GM12874 (cell line): Measurements from ENCODE around the gene HS3ST3B1.

Source experiments
- TF ChIP-seq, protein P1 (sequence below): IDR thresholded peaks from 2 replicates; pipeline ENCODE4 v1.5.1; 2011; ENCODE audit warnings: low read depth, mild to moderate bottlenecking, control low read depth, low read length, moderate library complexity; ENCODE audit not compliant: insufficient read depth

Gene HS3ST3B1

GRCh38 chr17:14325618-14326167, 24.8 kb downstream of the HS3ST3B1 start:
- TF ChIP-seq, protein P1, sequence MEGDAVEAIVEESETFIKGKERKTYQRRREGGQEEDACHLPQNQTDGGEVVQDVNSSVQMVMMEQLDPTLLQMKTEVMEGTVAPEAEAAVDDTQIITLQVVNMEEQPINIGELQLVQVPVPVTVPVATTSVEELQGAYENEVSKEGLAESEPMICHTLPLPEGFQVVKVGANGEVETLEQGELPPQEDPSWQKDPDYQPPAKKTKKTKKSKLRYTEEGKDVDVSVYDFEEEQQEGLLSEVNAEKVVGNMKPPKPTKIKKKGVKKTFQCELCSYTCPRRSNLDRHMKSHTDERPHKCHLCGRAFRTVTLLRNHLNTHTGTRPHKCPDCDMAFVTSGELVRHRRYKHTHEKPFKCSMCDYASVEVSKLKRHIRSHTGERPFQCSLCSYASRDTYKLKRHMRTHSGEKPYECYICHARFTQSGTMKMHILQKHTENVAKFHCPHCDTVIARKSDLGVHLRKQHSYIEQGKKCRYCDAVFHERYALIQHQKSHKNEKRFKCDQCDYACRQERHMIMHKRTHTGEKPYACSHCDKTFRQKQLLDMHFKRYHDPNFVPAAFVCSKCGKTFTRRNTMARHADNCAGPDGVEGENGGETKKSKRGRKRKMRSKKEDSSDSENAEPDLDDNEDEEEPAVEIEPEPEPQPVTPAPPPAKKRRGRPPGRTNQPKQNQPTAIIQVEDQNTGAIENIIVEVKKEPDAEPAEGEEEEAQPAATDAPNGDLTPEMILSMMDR = no peak

DNA sequence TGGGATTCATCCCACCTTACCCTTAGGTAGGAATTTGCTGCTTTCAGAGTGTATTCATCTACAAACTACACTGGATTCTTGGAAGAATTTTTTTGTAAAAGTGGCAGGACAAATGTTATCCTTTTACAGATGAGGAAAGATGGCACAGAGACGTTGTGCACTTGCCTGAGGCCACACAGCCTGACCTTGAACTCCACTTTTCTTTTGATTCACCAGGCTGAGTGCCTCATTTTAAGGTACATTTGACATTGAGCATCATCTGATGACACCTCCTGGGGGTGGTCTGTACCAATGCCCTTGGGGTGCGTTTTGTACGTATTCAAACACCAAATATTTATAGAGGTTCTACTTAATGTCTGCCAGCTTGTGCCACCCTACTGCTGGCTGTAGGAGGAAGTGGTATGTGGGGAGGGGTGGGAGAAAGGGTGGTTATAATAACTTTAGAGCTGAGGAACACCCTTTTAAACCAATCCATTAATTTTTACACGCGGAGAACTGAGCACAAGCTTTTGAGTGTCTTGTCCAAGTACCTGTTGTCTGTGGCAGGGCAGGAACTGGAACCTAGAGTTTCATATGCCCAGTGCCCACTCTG, 29.1 kb downstream of the HS3ST3B1 start:
- TF ChIP-seq, protein P1 = no peak

DNA sequence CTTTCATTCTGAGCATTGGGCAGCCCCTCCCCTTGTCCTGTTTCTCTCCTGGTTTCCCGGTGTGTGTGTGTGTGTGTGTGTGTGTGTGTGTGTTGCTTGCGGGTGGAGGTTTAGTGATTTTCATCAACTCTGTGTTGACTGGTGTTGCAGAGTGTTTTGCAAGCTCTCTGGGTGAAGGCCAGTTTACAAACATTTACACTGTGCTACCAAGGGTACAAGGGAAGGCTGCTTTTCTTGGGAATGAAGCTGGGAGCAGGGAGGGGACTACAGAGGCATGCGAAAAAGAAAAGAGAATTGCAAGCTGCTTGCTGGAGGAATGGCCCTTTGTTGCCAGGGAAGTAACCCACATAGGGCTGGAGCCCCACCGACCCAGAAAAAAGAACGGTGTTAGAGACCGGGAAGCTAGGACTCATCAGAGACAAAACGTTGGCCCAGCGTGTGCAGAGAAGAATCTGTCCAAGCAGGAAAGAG, 29.6 kb downstream of the HS3ST3B1 start:
- TF ChIP-seq, protein P1 = no peak

- TF ChIP-seq, protein P1 = no peak
Measured at GRCh38 chr17:14331225-14331981, 30.5 kb downstream of the HS3ST3B1 start.

GRCh38 chr17:14331982-14332298, 31.1 kb downstream of the HS3ST3B1 start:
- TF ChIP-seq, protein P1 = no peak

DNA sequence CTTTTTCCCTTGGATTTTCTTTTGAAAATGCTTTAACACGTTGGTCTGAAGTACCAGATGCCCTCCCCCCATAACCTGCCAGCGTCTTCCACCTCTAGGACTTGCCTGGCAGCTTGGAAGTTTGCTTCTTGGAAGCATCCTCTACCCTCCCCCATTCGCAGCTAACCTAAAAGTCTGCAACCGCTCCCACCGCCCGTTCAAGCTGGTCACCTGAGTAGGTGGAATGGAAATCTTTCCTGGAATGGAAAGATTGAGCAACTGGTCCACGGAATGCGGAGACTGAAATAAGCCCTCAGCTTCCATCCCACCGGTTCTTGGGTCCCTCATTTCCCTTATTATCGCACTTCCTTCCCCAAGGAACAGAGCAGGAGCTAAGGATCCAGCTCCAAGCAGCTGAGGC, 31.4 kb downstream of the HS3ST3B1 start:
- TF ChIP-seq, protein P1 = no peak

- TF ChIP-seq, protein P1 = no peak
Measured at GRCh38 chr17:14333506-14333905, 32.6 kb downstream of the HS3ST3B1 start.
